Measurements from ENCODE around the gene HADH. TPM values are rescaled to one million over a fixed set of nuclear protein-coding genes. Genes with fewer than 3 reads are reported as not detected.

HADH gene
- total RNA-seq, 6 experiments from 2014 or later: 67.2 to 152 (median 104) TPM

GRCh38 chr4:108035691-108036090 is 46.0 kb downstream of the HADH start:
- TF ChIP-seq, protein P1, sequence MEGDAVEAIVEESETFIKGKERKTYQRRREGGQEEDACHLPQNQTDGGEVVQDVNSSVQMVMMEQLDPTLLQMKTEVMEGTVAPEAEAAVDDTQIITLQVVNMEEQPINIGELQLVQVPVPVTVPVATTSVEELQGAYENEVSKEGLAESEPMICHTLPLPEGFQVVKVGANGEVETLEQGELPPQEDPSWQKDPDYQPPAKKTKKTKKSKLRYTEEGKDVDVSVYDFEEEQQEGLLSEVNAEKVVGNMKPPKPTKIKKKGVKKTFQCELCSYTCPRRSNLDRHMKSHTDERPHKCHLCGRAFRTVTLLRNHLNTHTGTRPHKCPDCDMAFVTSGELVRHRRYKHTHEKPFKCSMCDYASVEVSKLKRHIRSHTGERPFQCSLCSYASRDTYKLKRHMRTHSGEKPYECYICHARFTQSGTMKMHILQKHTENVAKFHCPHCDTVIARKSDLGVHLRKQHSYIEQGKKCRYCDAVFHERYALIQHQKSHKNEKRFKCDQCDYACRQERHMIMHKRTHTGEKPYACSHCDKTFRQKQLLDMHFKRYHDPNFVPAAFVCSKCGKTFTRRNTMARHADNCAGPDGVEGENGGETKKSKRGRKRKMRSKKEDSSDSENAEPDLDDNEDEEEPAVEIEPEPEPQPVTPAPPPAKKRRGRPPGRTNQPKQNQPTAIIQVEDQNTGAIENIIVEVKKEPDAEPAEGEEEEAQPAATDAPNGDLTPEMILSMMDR (IDR thresholded peaks at IDR 0.05): no peak
- no peak for TF ChIP-seq POLR2A (IDR thresholded peaks at IDR 0.05)
- ATAC-seq: no peak
- Histone ChIP-seq H3K27ac (no peak overlapping the region), H3K9me3 (no peaks in the 10 kb centered on the region), H3K4me3 (no peak overlapping the region), H3K4me1 (no peaks in the 10 kb centered on the region), H3K27me3 (no peaks in the 10 kb centered on the region), H3K36me3 (peaks cover 0 to 48% (median 6%) of the 10 kb centered on the region in 4 donors)
- WGBS (ENCODE audit: insufficient coverage, low coverage, low lambda C conversion rate, missing lambda C conversion rate): 86% methylated on average over 6 of the region's 6 CpGs
- DNase-seq: no peak
- intact Hi-C loops (cut with DNase I): no loop called here

DNA sequence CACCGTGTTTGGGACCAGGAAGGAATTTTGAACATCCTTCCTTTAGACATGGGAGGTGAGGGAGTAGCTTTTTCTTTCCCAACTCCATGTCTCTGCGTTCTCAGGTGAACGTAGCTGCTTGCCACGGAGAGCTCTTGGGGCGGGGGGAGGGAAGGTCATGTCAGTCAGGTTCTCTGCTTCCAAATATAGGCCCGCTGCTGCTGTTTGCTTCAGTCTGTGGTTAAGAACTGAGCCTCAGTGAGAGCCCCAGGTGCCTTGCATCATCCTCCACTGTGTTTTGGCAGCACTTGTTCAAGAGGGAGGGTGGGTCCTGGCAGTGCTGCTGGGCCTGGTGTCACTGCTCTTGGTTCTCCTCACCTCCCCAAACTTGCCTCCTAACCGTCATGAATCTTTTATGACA is 46.5 kb downstream of the HADH start:
- DNase-seq: no peak
- ATAC-seq: peak in 1 of 4 donors; percentile 20
- Histone ChIP-seq H3K36me3 (peaks cover 0 to 43% (median 6%) of the 10 kb centered on the region in 4 donors), H3K4me3 (no peak overlapping the region), H3K4me1 (no peaks in the 10 kb centered on the region), H3K27ac (no peak overlapping the region), H3K27me3 (no peaks in the 10 kb centered on the region), H3K9me3 (no peaks in the 10 kb centered on the region)
- 72% methylated on average over 6 of the region's 7 CpGs for WGBS (ENCODE audit: insufficient coverage, low coverage, low lambda C conversion rate, missing lambda C conversion rate)
- intact Hi-C loops (cut with DNase I): no loop called here
- no peak for TF ChIP-seq POLR2A (IDR thresholded peaks at IDR 0.05)
- TF ChIP-seq, protein P1 (IDR thresholded peaks at IDR 0.05): no peak

DNA sequence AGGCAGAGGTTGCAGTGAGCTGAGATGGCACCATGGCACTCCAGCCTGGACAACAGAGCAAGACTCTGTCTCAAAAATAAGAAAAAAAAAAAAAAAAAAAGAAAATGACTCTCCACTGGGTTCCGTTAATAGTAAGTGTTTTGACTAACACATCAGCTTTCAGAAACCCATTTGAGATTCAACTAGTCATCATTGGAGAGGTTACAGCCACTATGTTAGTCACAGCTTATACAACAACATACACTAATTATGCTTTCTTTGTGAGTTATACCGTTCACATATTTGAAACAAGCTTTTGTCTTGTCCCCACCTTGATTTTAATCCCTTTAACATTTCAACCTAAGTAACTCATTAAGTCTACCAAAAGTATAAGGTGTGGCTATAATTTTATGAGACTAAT is 48.2 kb downstream of the HADH start:
- Histone ChIP-seq H3K4me3 (no peak overlapping the region), H3K4me1 (no peaks in the 10 kb centered on the region), H3K36me3 (peaks cover 0 to 32% (median 6%) of the 10 kb centered on the region in 4 donors), H3K27me3 (no peaks in the 10 kb centered on the region), H3K9me3 (no peaks in the 10 kb centered on the region), H3K27ac (no peak overlapping the region)
- 81% methylated on average over 1 of the region's 2 CpGs for WGBS (ENCODE audit: insufficient coverage, low coverage, low lambda C conversion rate, missing lambda C conversion rate)
- ATAC-seq (no peak), DNase-seq (no peak)
- intact Hi-C loops (cut with DNase I): no loop called here
- TF ChIP-seq, protein P1 (IDR thresholded peaks at IDR 0.05): no peak
- TF ChIP-seq POLR2A (IDR thresholded peaks at IDR 0.05): no peak

- 94% methylated on average over 2 of the region's 3 CpGs for WGBS (ENCODE audit: insufficient coverage, low coverage, low lambda C conversion rate, missing lambda C conversion rate)
These were observed 53.2 kb downstream of the HADH start for GRCh38 chr4:108042927-108043326.

More at GRCh38 chr4:108042927-108043326, 53.2 kb downstream of the HADH start:
- TF ChIP-seq POLR2A (IDR thresholded peaks at IDR 0.05): no peak
- TF ChIP-seq, protein P1 (IDR thresholded peaks at IDR 0.05): no peak
- Histone ChIP-seq H3K4me1 (no peaks in the 10 kb centered on the region), H3K36me3 (no peaks in the 10 kb centered on the region), H3K27ac (no peak overlapping the region), H3K9me3 (no peaks in the 10 kb centered on the region), H3K4me3 (no peak overlapping the region), H3K27me3 (no peaks in the 10 kb centered on the region)
- no peak for ATAC-seq
- no peak for DNase-seq
- intact Hi-C loops (cut with DNase I): no loop called here

All from right lobe of liver (tissue), 6 donors.